ENCODE results near the gene PSEN1.

Gene PSEN1

DNA sequence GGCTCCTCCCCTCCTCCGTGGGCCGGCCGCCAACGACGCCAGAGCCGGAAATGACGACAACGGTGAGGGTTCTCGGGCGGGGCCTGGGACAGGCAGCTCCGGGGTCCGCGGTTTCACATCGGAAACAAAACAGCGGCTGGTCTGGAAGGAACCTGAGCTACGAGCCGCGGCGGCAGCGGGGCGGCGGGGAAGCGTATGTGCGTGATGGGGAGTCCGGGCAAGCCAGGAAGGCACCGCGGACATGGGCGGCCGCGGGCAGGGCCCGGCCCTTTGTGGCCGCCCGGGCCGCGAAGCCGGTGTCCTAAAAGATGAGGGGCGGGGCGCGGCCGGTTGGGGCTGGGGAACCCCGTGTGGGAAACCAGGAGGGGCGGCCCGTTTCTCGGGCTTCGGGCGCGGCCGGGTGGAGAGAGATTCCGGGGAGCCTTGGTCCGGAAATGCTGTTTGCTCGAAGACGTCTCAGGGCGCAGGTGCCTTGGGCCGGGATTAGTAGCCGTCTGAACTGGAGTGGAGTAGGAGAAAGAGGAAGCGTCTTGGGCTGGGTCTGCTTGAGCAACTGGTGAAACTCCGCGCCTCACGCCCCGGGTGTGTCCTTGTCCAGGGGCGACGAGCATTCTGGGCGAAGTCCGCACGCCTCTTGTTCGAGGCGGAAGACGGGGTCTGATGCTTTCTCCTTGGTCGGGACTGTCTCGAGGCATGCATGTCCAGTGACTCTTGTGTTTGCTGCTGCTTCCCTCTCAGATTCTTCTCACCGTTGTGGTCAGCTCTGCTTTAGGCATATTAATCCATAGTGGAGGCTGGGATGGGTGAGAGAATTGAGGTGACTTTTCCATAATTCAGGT, at the start of gene PSEN1:
TSS of gene PSEN1 (plus strand) at position 121 of the 839 bp plus-strand sequence. CDS start 11,513 bp downstream, outside the sequence.
- DNase-seq: peak; percentile 98

DNA sequence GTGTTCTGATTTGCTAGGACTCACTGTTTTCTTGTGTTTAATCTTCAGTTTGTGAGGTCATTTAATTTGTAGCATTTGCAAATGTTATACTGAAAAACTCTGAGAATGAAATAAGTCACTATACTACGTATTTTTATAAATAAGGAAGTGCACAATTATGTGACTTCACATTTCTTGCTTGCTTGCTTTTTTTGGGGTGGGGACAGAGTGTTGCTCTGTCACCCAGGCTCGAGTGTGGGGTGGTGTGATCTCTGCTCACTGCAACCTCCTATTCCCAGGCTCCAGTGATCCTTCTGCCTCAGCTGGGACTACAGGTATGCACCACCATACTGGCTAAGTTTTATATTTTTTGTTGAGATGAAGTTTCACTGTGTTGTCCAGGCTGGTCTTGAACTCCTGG, 45.3 kb upstream of the PSEN1 start:
- no peak for DNase-seq

DNA sequence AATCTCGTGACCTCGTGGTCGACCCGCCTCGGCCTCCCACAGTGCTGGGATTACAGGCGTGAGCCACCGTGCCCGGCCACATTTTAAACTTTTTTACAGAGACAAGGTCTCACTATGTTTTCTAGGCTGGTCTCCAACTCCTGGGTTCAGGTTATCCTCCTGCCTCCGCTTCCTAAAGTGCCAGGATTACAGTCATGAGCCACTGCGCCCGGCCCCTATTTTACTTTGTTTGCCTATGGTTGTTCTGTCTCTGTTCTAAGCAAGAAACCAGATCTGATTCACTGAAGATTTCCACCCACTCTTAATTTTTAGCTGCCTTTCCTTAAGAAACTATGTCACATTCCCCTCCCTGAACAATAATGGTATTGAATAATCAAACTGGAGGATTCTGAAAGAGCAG, 38.9 kb upstream of the PSEN1 start:
- no peak for DNase-seq

DNA sequence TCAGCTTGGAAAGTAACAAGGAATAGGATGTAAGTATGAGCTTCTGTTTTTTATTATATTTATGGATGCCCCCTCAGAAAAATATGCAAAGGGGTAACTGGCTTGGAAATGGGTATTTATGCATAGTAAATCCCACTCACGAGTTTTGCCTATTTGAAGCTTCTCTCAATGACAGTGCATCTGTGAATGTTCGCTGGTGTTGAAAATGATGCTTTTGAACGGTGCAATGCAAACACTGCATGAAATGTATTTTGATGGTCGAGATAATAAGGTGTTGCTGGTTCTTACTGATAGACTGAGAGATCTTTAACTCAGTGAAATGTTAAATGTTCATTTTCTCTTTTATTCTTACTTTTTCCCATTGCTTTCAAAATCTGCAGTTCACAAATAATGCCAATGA, 36.0 kb upstream of the PSEN1 start:
- no peak for DNase-seq

DNA sequence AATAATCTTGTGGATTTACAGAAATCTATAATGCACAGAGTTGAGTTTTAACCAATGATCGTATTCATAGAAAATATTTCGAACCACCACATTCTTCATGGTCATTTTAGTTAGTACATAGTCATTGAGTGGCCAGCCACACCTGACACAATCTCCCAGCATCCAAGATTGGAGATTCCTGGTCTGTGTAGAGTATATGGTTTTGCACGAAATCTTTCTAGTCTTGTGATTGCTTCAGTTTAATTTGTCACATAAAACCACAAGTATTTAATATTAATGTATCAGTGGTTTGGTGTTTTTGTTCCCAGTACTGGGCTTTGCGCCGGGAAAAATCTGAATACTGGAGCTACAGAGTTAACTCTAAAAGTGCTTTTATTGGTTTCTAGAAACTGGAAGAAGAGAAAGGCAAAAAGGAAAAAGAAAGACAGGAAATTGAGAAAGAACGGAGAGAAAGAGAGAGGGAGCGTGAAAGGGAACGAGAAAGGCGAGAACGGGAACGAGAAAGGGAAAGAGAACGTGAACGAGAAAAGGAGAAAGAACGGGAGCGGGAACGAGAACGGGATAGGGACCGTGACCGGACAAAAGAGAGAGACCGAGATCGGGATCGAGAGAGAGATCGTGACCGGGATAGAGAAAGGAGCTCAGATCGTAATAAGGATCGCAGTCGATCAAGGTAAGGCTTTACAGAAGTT, 33.4 kb upstream of the PSEN1 start:
- no peak for DNase-seq

DNA sequence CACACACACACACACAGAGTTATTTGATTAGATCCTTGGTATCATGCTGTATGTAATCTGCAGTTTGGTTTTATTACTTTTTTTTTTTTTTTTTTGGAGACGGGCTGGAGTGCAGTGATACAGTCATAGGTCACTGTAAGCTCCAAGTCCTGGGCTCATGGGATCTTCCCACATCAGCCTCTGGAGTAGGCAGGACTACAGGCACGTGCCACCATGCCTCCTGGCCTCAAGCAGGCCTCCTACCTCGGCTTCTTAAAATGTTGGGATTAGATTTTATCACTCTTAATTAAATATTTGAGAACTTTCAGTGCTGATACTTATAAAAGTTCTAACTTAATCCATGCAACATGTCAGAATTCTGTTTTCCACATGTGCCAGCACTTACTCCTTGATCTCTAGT, 31.3 kb upstream of the PSEN1 start:
- DNase-seq: no peak

DNA sequence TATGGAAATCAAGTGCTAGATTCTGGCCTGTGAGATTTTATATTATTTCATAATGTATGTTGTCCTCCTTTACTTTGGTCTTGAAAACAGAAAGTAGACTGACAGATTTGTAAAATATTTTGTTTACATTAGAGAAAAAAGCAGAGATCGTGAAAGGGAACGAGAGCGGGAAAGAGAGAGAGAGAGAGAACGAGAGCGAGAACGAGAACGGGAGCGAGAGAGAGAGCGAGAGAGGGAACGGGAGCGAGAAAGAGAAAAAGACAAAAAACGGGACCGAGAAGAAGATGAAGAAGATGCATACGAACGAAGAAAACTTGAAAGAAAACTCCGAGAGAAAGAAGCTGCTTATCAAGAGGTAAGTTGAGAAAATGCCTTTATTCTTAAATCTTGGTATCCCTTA, 30.6 kb upstream of the PSEN1 start:
- DNase-seq: no peak

DNA sequence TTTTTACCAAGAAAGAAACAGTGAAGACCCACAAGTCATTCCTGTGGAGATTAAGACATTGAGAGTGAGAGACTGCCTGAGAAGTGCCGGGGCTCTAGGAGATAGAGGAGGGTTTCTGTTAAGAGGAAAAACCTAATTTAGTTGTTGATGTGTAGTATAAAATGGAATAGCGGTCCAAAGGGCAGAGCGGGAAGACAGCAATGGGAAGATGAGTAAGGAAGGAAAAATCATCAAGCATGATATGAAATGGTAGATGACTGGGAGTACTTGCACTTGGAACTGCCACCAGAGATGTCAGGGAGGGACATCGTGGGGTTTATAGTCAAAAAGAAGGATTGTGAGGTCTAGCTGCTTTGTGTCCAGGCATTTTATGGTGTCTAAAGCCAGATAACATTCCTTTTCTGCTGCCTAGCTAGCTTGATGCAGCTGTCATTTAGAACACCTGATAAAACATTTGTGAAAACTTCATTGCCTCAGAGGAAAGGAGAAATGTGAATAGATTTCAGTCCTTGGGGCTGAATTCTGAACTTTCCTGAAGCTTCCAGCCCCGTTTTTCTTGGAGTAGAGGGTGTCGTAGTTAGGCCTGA, 20.1 kb upstream of the PSEN1 start:
- no peak for DNase-seq

DNA sequence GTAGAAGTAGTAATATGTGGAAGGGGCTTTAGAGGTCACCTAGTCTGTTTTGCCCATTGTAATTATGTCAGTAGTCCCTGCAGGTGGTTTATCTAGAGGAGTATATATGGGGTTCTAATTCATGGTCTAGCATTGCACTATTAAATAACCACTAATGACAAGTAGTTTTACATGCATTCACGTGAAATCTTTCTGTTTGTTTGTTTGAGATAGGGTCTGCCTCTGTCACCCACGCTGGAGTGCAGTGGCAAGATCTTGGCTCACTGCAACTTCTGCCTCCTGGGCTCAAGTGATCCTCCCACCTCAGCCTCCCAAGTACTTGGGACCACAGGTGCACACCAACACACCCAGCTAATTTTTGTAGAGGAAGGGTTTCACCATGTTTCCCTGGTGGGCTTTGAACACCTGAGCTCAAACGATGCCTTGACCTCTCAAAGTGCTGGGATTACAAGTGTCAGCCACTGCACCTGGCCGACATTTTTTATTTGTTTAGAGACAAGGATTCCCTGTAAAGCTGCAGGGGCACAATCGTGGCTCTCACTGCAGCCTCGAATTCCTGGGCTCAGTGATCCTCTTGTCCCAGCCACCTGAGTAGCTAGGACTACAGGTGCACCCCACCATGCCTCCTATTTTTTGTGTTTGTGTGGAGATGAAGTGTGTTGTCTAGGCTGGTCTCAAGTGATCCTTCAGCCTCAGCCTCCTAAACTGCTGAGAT, 12.0 kb upstream of the PSEN1 start:
- DNase-seq: no peak

DNA sequence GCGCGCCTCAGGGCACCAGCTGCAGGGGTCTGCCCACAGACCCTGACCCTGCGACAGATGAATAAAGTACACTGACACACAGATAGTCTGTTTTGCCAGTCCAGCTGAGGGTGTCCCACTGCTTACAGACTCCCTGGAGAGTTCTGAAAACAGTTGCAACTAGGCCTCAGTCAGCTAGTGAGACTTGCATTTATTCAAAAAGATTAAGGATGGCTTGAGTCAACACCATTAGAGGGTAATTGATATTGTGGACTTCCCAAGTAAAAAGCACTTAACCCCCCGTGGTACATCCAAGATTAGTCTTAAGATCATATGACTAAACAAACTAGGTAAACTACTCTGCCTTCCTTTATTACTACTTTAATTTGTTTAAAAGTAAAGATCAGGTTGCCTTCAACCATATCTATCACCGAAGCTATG, 11.1 kb upstream of the PSEN1 start:
- DNase-seq: no peak

DNA sequence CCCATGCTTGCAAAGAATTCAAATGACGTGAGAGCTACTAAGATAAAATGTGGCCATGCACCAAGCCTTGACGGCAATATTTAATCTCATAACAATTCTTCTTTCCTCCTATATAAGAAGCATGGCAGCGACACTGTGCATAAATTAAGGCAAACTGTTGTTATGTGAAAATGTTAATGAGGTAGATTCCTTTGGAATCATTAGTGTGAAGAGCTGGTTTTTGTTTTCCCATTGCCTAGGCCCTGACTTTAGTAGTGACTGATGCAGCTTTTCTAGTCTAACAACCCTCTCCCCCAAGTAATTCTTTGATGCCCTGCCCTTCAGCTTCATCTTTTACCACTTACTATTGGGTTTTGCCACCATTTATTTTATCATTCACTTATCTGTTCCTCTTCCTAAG, 10.6 kb upstream of the PSEN1 start:
- DNase-seq: no peak

DNA sequence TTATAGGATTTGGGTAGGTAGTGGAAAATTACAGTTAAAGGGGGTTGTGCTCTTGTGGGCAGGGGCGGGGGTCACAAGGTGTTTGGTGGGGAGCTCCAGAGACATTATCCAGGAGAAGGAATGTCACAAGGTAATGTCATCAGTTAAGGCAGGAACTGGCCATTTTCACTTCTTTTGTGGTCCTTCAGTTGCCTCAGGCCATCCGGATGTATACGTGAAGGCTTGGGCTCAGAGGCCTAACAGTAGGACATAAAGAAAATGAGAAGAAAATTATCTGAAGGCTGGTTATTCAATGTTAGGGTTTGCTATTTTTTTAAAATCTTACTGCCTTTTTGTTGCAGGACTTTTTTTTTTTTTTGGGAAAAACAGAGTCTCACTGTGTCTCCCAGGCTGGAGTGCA, 2.5 kb upstream of the PSEN1 start:
- no peak for DNase-seq

DNA sequence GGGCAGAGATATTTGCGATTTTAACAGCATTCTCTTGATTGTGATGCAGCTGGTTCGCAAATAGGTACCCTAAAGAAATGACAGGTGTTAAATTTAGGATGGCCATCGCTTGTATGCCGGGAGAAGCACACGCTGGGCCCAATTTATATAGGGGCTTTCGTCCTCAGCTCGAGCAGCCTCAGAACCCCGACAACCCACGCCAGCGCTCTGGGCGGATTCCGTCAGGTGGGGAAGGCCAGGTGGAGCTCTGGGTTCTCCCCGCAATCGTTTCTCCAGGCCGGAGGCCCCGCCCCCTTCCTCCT, 271 bp upstream of the PSEN1 start:
- no peak for DNase-seq

DNA sequence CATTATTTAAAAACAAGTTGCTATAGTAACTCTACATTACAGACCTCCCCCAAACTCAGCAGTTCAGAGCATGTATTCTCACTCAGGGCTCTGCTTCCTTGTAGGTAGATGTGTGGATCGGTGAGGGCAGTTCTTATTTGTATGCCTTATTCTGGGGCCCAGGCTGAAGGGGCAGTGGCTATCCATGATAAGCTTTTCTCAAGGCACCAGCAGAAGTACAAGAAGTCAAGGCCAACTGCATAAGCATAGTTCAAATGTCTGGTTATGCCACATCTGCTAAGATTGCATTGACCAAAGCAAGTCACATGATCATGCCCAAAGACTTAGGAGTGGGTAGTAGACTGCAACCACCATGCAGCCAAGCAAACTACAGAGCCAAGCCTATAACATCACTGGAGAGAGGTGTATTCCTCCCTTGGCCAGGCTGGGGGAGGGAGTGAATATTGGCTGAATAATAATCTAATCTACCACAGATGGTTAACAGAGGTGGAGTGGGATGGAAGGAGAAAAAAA, 4.6 kb downstream of the PSEN1 start:
- no peak for DNase-seq

DNA sequence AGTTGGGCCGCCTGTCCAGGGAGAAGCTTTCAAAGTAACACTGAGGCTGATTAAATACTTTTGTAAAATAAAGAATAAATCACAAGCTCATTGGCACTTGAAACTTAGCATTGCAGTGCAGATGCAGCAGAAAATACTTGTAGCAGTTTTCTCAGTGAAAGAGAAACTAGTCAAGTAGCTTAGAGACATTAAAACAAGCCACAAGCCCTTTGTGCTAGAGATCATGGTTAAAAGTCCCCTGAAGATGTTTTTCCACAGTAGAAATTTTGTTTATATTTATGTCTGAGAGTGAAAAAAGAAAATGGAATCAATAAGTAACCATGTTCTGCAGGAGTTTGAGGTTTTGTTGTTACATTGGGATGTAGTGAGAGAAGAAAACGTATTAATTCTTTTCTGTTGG, 5.9 kb downstream of the PSEN1 start:
- no peak for DNase-seq

DNA sequence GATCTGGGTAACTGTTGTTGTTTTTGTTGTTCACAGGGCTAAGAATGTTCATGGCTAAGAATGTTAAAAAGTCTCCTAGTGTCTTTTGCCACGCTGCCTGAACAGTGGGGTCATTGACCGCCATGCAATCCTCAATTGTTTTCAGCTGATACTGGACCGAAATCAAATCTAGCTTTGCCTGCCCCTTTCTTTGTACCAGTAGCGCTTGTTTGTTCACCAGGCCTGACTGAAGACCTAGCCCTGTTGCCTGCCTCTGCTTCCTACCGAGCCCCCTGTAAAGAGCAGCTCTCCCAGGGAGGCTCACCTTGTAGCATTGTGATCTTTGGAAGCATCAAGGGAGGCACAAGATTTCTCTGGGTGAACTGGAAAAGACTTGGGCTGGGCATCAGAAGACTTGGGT, 6.7 kb downstream of the PSEN1 start:
- DNase-seq: no peak

DNA sequence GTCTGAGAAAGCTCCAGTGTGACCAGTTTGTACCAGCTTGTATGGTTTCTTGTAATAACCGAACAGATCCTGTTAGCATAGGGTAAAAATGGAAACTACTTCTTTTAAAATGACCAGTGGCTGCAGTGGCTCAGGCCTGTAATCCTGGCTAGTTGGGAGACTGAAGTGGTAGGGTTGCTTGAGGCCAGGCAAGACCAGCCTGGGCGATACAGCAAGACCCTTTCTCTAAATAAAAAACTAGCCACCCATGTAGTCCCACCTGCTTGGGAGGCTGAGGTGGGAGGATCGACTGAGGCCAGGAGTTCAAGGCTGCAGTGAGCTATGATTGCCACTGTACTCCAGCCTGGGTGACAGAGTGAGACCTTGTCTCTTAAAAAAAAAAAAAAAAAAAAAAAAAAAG, 7.3 kb downstream of the PSEN1 start:
- DNase-seq: no peak

DNA sequence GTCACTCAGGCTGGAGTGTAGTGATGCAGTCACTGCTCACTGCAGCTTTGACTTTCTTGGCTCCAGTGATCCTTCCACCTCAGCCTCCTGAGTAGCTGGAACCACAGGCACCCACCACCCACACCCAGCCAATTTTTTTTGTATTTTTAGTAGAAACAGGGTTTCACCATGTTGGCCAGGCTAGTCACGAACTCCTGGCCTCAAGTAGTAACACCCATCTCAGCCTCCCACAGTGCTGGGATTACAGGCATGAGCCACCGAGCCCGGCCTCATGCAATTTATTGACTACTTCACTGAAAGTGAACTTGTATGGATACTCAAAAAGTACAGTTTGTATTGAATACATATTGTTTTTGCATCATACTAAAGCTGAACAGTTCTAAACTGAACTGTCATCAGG, 9.1 kb downstream of the PSEN1 start:
- no peak for DNase-seq

DNA sequence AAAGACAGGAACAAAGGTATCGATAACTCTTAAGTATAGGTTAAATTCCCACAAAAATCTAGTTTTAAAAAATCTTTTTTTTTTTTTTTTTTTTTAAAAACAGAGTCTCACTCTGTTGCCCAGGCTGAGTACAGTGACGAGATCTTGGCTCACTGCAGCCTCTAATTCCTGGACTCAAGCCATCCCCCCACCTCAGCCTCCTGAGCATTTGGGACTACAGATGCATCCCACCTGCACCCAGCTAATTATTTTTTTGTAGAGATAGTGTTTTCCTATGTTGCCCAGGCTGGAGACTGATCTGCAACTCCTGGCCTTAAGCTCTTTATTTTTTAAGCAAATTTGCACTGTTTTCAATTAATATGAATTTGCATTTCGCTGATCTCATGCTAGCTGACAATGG, 9.8 kb downstream of the PSEN1 start:
- DNase-seq: no peak

DNA sequence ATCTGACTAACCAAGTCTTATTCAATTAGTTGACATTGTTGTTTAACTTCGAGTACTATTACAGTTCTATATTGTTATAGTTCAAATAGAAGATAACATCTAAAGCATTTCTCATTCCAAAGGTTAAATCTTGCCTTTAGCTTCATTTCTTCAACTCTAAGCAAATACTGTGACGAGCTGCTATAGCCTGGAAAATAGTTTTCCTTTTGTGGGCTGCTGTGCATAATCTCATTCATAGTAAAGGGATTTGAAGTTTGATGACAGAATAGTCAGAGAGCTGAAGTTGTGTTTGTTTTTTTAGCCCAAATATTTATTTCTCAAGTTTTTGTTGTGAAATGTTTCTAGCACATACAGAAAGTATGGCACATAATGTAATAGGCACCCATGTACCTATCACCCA, 13.4 kb downstream of the PSEN1 start:
- DNase-seq: no peak

DNA sequence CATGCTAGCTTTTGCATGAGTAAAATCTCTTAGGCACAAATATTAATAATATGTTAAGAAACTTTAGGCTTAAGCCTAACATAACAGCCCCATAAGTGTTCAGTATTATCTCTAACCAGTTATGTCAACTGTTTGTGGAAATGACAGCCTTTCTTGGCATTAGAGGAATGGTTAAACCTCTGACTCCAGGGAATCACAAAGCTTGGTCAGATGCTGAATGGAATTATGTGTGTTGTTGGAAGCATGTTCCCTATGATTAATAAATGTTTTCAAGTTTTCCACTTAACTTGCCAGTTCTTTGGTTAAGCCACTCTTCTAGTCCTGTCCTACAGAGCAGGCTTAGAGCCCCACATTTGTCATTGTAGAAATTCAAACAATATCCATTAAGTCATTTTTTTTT, 17.0 kb downstream of the PSEN1 start:
- DNase-seq: no peak

DNA sequence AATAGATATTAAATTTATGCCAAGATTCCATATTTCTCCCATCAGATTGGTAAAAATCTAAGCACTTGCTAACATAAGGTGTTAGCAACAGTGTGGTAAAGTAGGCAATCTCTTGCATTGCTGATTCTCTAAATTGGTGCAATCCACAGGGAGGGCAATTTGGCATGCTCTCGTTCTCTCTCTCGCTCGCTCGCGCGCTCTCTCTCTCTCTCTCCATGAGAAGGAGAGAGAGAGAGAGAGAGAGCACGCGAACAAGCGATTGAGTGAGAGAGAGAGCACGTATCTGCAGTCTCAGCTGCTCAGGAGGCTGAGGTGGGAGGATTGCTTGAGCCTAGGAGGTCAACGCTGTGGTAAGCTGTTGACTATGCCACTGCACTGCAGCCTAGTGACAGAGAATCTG, 25.9 kb downstream of the PSEN1 start:
- DNase-seq: no peak

DNA sequence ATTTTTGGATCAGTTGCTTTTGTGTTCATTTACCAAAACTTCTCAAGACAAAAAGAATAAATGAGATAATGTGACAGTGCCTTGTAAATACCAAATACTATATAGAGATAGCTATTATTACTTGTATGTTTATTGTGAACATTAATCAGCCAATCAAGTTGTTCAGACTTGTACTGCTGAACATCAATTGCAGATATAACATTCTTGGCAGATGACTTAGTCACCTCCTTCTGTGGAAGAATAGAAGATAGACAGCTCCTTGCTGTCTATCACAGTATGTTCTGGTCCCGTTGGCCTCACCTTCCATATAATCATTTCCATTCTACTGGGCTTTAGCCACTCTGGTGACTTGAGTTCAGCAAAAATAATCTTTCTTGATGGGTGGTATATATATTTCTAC, 30.1 kb downstream of the PSEN1 start:
- DNase-seq: no peak

DNA sequence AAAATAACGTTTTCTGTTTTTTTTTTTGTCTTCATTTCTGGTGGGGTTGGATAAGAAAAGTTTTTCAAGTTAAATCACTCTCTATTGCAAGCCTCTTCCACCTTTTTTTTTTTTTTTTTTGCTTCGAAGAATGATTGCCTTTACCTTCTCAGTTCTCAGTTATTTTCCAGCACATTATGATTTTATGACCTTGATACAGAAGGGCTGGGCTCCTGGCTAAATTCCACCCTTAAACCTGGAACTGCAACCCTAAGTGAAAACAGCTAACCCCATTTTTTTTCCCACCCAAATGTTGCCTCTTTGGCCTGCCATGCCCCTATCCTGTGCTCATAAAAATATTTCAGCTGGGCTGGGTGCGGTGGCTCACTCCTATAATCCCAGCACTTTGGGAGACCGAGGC, 31.4 kb downstream of the PSEN1 start:
- DNase-seq: no peak

Data from stimulated activated CD4-positive, alpha-beta T cell treated with anti-CD3 and anti-CD28 coated beads, Interleukin-4, amount 100 ng/mL, for 24 hours (primary cell).